CD4-positive, alpha-beta T cell treated with Interleukin-17A for 4 hours (primary cell): ENCODE measurements around the gene TELO2.
"Not testable (repeated sequence)": the region's sequence is repeated elsewhere in the genome, so short reads cannot be mapped to it uniquely, and the experiment has no call there.

Experiments
- DNase-seq: peaks from one replicate; pipeline ENCODE4 v3.0.0-alpha.2; 2020; ENCODE audit warnings: mixed read lengths

TELO2 gene

GRCh38 chr16:1458336-1458976, 34.7 kb upstream of the TELO2 start:
- DNase-seq: no peak

DNA sequence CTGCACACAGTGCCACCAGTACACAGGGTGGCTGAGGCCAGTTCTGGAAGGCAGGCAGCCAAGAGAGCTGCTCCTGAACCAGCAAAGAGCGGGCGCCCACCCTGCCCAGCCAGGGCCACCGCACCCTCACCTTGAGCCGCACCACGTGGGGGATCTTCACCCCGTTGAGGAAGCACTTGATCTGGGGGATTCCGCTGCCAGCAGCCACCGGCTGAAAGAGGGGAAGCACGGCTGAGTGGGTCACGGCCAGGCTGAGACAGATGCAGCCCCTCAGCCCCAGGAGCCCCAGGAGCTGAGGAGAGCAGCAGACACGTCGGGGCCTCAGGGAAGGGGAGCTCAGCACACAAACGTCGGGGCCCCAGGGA, 34.2 kb upstream of the TELO2 start:
- DNase-seq: no peak

GRCh38 chr16:1459967-1460366, 33.2 kb upstream of the TELO2 start:
- DNase-seq: no peak

DNA sequence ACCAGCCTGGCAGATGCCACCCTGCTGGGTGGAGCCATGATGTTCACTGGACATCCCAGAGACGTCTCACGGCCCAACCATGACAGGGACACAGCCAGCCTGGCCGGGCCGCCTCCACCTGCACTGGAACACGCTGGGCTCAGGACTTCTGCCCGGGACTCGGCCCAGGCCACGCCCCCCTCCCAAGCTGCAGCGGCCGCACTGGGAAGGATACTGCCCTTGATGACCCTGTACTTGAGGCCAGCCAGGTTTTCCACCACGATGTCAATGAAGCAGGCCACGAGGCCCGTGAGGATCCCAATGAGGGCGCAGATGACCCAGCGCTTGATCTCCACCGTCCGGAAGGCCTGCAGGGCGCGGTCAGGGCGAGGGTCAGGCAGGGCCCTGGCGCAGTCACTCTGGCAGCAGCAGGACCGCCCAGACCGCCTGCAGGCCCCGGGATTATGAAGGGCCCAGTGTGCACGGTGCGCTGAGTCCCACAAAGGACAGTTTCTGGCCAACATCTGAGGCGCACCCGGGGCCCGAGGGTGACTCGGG, 32.5 kb upstream of the TELO2 start:
- no peak for DNase-seq

DNA sequence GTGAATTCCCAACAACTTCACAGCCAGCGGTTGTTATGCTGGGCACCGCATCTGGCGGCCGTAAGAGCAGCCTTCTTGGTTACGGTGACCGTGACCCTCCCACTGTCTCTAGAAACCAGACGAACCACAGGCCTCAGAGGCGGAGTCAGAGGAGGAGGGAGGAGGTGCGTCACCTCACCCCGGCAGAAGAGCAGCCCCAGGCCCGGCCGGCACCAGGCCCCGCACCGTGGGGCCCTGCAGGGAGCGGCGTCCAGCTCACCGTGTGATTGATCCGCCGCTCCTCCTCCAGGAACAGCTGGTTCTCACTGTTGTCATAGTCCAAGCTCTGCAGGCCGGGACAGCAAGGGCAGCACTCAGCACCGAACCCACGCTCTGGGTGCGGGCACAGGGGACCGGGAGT, 32.0 kb upstream of the TELO2 start:
- no peak for DNase-seq

- no peak for DNase-seq
Measured at GRCh38 chr16:1464196-1464893, 28.8 kb upstream of the TELO2 start.

- DNase-seq: no peak
Measured at GRCh38 chr16:1464894-1465566, 28.1 kb upstream of the TELO2 start.

- no peak for DNase-seq
Measured at GRCh38 chr16:1465567-1465915, 27.6 kb upstream of the TELO2 start.

DNA sequence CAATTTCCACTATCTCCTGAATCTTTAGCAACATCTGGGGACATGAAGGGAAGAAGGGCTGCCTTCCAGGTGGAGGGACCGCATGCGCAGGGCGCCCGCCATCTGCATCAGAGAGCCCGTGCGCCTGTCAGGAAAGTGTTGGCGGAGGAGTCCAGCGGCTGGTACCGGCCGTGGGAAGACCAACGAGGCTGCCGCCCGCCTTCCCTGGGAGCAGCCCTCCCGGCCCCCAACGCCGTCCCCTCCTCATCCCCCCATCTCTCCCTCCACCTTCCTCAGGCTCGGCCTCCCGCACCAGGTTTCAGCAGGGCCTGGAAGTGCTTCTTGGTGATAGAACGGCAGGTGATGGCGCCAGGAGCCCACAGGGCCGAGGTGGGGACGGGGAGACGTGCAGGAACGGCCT, 27.1 kb upstream of the TELO2 start:
- no peak for DNase-seq

DNA sequence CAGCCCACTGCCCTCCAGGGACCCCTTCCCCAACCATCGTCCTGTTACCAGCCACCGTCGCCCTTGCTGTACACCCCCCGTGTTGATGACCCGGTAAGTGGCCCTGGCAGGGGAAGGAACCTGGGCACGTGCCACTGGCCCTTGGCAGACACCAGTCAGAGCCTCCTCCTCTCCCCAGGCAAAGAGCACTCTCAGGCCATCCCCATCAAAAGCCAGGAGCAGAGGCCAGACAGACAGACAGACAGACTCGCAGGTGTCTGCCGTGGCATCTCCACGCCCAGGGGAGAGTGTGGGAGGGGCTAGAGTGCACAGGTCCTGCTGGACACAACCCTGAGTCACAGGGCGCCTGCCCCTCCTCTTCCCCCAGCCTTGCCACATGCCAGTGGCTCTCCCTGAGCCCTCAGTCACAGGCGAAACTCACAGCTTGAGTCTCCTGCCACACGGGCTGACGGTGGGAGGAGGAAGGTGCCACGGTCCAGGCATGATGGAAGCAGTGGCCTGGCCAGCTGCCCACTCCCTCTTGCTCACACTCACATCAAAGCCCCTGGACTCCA, 26.1 kb upstream of the TELO2 start:
- DNase-seq: no peak

DNA sequence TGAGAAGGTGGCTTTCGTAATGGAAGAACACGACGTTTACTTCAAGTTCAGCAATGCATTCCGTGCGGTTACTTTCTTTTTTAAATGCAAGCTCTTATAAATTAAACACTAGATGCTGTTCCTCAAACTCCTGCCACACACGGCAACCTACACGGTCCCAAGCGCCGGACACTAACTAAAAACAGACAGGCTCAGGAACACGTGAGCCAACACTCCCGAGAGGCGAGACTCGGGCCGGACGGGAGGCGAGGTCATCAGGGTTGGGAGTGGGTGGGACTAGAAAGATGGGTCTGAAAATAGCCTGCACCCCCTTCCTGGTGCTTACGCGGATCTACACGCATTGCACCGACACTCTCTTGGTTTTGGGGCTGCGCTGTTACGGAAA, 24.7 kb upstream of the TELO2 start:
- DNase-seq: no peak

- DNase-seq: not testable (repeated sequence)
Measured at GRCh38 chr16:1469141-1469540, 24.0 kb upstream of the TELO2 start.

- DNase-seq: no peak
Measured at GRCh38 chr16:1469693-1470201, 23.4 kb upstream of the TELO2 start.

DNA sequence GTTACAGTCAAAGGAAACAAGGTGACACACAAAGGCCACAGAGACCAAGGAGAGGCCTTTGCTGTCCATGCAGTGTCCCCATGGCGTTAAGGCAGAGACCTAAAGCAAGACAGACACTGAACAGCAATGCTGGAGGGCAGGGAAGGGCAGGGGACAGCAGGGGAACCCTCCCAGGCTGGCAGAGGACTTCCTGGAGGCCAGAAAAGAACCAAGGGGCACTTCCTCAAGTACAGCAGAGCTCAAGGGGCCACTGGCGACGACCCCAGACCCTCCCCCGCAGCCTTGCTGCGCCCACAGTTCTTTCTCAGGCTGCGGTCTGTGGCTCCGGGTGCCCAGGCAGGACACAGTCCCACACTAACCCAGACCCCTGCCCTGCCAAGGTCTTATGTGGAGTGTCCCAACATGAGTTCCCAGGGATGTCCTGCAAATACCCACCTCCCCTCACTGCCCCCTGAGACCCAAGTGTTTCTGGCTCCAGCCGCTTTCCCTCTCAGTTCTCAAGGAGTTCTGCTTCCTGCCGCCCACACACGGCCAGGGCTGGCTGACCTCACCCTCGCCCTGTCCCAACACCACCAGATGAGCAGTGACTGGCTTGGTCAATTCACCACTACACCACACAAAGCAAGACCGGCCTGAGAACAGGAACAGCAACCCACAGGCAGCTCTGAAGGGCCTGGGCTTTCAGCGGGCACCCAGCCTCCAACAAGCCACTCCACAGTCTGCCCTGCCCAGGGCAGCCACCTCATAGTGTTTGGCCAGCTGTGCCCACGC, 22.5 kb upstream of the TELO2 start:
- no peak for DNase-seq

DNA sequence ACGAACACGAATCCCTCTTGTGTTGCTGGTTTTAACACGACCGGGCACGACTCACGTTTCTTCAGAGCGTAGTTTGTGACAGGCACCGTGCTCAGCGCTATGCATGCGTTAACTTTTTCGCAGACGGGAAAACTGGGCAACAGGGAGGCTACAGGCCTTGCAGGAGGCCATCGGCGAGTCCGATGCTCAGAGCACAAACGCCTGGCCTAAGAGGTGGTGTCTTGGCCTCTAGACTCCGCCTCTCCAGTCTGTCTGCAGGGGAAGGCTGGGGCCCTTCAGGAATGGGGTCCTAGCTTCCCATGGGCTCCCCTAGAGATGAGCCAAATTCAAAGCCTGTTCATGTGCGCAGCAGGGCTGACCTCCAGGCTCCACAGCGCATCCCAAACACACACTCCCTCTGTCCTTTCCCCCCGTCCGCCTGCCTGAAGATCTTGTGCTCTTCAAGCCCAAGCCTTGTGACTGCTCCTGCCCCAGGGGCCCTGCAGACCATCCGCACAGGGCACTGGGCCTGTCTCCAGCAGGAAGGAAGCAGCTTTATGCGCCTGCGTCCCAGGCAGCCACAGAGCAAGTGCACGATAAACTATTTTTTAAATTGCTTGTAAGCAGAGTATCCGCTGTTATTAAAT, 21.5 kb upstream of the TELO2 start:
- no peak for DNase-seq

DNA sequence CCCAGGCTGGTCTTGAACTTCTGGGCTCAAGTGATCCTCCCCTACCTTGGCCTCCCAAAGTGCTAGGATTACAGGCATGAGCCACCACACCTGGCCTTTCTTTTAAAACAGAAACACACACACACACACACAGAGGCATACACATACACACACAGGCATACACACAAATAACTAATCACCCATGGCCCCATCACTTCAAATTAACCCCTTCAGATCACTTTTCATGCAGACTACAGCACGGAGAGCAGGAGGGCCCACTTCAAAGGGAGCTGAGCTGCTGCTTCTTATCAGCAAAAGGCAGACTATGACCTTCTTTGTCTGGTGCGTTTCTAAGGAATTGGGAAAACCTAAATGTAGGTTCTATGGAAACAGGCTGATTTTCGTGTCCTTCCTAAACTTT, 20.2 kb upstream of the TELO2 start:
- no peak for DNase-seq

- DNase-seq: no peak
Measured at GRCh38 chr16:1474082-1474795, 18.9 kb upstream of the TELO2 start.

GRCh38 chr16:1474796-1475551, 18.2 kb upstream of the TELO2 start, which contains the start of gene CLCN7:
Gene CLCN7, minus strand, starts transcription at chr16:1475028. Its CDS starts 54 bp downstream, at chr16:1474974.
- DNase-seq: peak; percentile 90

DNA sequence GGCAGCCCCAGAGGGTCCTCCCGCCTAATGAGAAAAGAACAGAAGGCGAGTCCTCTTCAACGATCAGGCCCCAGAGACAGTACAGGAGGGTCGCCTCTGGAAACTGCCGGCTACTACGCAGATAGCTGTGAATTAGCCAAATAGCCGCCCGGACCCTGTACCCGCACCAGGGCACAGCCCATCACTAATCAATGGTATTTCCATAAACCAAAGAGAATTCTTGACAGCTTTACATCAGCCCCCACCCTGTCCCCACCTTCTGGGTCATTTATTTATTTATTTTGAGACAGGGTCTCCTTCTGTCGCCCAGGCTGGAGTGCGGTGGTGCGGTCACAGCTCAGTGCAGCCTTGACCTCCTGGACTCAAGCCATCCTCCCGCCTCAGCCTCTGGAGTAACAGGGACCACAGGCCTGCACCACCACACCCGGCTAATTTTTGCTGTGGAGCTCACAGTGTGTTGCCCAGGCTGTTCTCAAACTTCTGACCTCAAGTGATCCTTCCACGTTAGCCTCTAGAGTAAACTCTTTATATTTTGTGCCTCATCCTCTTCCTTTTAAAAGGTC, 17.5 kb upstream of the TELO2 start:
- DNase-seq: no peak

- DNase-seq: no peak
Measured at GRCh38 chr16:1477033-1477432, 16.1 kb upstream of the TELO2 start.
